ENCODE data around the gene PRRC2C.

The PRRC2C gene

GRCh38 chr1:171501305-171502024, 16.1 kb downstream of the PRRC2C start:
- Histone ChIP-seq H3K4me1 (ENCODE audit: control insufficient read depth, low read depth, low read length) (peaks cover 10% of the 10 kb centered on the region), H3K4me3 (ENCODE audit: low read length) (no peak overlapping the region), H3K36me3 (ENCODE audit: control insufficient read depth, low read depth, low read length) (no peaks in the 10 kb centered on the region), H3K9ac (ENCODE audit: low read length) (no peak overlapping the region), H3K27ac (ENCODE audit: low read length) (no peak overlapping the region), H3K9me3 (ENCODE audit: control insufficient read depth, low read depth, low read length) (no peaks in the 10 kb centered on the region), H3K27me3 (ENCODE audit: control insufficient read depth, insufficient read depth, low read length) (no peaks in the 10 kb centered on the region)

GRCh38 chr1:171506525-171507304, 21.4 kb downstream of the PRRC2C start:
- Histone ChIP-seq H3K9ac (ENCODE audit: low read length) (no peak overlapping the region), H3K4me3 (ENCODE audit: low read length) (no peak overlapping the region), H3K27ac (ENCODE audit: low read length) (no peak overlapping the region), H3K4me1 (ENCODE audit: control insufficient read depth, low read depth, low read length) (peaks cover 9% of the 10 kb centered on the region), H3K27me3 (ENCODE audit: control insufficient read depth, insufficient read depth, low read length) (no peaks in the 10 kb centered on the region), H3K36me3 (ENCODE audit: control insufficient read depth, low read depth, low read length) (no peaks in the 10 kb centered on the region), H3K9me3 (ENCODE audit: control insufficient read depth, low read depth, low read length) (no peaks in the 10 kb centered on the region)

- H3K4me1 ChIP-seq (ENCODE audit: control insufficient read depth, low read depth, low read length): peaks cover 5% of the 10 kb centered on the region
- no peak overlapping the region for H3K9ac ChIP-seq (ENCODE audit: low read length)
- H3K9me3 ChIP-seq (ENCODE audit: control insufficient read depth, low read depth, low read length): no peaks in the 10 kb centered on the region
- no peaks in the 10 kb centered on the region for H3K27me3 ChIP-seq (ENCODE audit: control insufficient read depth, insufficient read depth, low read length)
- H3K27ac ChIP-seq (ENCODE audit: low read length): no peak overlapping the region
- no peaks in the 10 kb centered on the region for H3K36me3 ChIP-seq (ENCODE audit: control insufficient read depth, low read depth, low read length)
- no peak overlapping the region for H3K4me3 ChIP-seq (ENCODE audit: low read length)
Measured at GRCh38 chr1:171507435-171507834, 22.1 kb downstream of the PRRC2C start.

GRCh38 chr1:171509191-171509590, 23.9 kb downstream of the PRRC2C start:
- no peak overlapping the region for H3K27ac ChIP-seq (ENCODE audit: low read length)
- H3K9me3 ChIP-seq (ENCODE audit: control insufficient read depth, low read depth, low read length): no peaks in the 10 kb centered on the region
- no peaks in the 10 kb centered on the region for H3K27me3 ChIP-seq (ENCODE audit: control insufficient read depth, insufficient read depth, low read length)
- H3K9ac ChIP-seq (ENCODE audit: low read length): no peak overlapping the region
- H3K4me1 ChIP-seq (ENCODE audit: control insufficient read depth, low read depth, low read length): peaks cover 5% of the 10 kb centered on the region
- H3K36me3 ChIP-seq (ENCODE audit: control insufficient read depth, low read depth, low read length): peaks cover 13% of the 10 kb centered on the region
- no peak overlapping the region for H3K4me3 ChIP-seq (ENCODE audit: low read length)

- Histone ChIP-seq H3K9me3 (ENCODE audit: control insufficient read depth, low read depth, low read length) (no peaks in the 10 kb centered on the region), H3K4me3 (ENCODE audit: low read length) (no peak overlapping the region), H3K27ac (ENCODE audit: low read length) (no peak overlapping the region), H3K36me3 (ENCODE audit: control insufficient read depth, low read depth, low read length) (peaks cover 55% of the 10 kb centered on the region), H3K9ac (ENCODE audit: low read length) (no peak overlapping the region), H3K4me1 (ENCODE audit: control insufficient read depth, low read depth, low read length) (no peaks in the 10 kb centered on the region), H3K27me3 (ENCODE audit: control insufficient read depth, insufficient read depth, low read length) (no peaks in the 10 kb centered on the region)
Measured at GRCh38 chr1:171513743-171514142, 28.4 kb downstream of the PRRC2C start.

- no peak overlapping the region for H3K27ac ChIP-seq (ENCODE audit: low read length)
- H3K4me3 ChIP-seq (ENCODE audit: low read length): no peak overlapping the region
- H3K9ac ChIP-seq (ENCODE audit: low read length): no peak overlapping the region
- no peaks in the 10 kb centered on the region for H3K9me3 ChIP-seq (ENCODE audit: control insufficient read depth, low read depth, low read length)
- peaks cover 70% of the 10 kb centered on the region for H3K36me3 ChIP-seq (ENCODE audit: control insufficient read depth, low read depth, low read length)
- no peaks in the 10 kb centered on the region for H3K4me1 ChIP-seq (ENCODE audit: control insufficient read depth, low read depth, low read length)
- H3K27me3 ChIP-seq (ENCODE audit: control insufficient read depth, insufficient read depth, low read length): no peaks in the 10 kb centered on the region
Measured at GRCh38 chr1:171515299-171515698, 30.0 kb downstream of the PRRC2C start.

- H3K4me3 ChIP-seq (ENCODE audit: low read length): no peak overlapping the region
- peaks cover 71% of the 10 kb centered on the region for H3K36me3 ChIP-seq (ENCODE audit: control insufficient read depth, low read depth, low read length)
- no peak overlapping the region for H3K27ac ChIP-seq (ENCODE audit: low read length)
Measured at GRCh38 chr1:171515741-171516140, 30.4 kb downstream of the PRRC2C start.

GRCh38 chr1:171521567-171521966, 36.2 kb downstream of the PRRC2C start:
- Histone ChIP-seq H3K27me3 (ENCODE audit: control insufficient read depth, insufficient read depth, low read length) (no peaks in the 10 kb centered on the region), H3K4me1 (ENCODE audit: control insufficient read depth, low read depth, low read length) (no peaks in the 10 kb centered on the region), H3K4me3 (ENCODE audit: low read length) (no peak overlapping the region), H3K27ac (ENCODE audit: low read length) (no peak overlapping the region), H3K9ac (ENCODE audit: low read length) (no peak overlapping the region), H3K9me3 (ENCODE audit: control insufficient read depth, low read depth, low read length) (no peaks in the 10 kb centered on the region), H3K36me3 (ENCODE audit: control insufficient read depth, low read depth, low read length) (peaks cover 83% of the 10 kb centered on the region)

More at GRCh38 chr1:171515741-171516140, 30.4 kb downstream of the PRRC2C start:
- Histone ChIP-seq H3K27me3 (ENCODE audit: control insufficient read depth, insufficient read depth, low read length) (no peaks in the 10 kb centered on the region), H3K4me1 (ENCODE audit: control insufficient read depth, low read depth, low read length) (no peaks in the 10 kb centered on the region), H3K9me3 (ENCODE audit: control insufficient read depth, low read depth, low read length) (no peaks in the 10 kb centered on the region), H3K9ac (ENCODE audit: low read length) (no peak overlapping the region)

GRCh38 chr1:171530676-171531075, 45.3 kb downstream of the PRRC2C start:
- H3K4me3 ChIP-seq (ENCODE audit: low read length): no peak overlapping the region
- H3K36me3 ChIP-seq (ENCODE audit: control insufficient read depth, low read depth, low read length): peaks cover 86% of the 10 kb centered on the region
- no peaks in the 10 kb centered on the region for H3K4me1 ChIP-seq (ENCODE audit: control insufficient read depth, low read depth, low read length)
- no peak overlapping the region for H3K27ac ChIP-seq (ENCODE audit: low read length)
- no peak overlapping the region for H3K9ac ChIP-seq (ENCODE audit: low read length)
- no peaks in the 10 kb centered on the region for H3K9me3 ChIP-seq (ENCODE audit: control insufficient read depth, low read depth, low read length)
- H3K27me3 ChIP-seq (ENCODE audit: control insufficient read depth, insufficient read depth, low read length): no peaks in the 10 kb centered on the region

GRCh38 chr1:171532520-171532919, 47.2 kb downstream of the PRRC2C start:
- Histone ChIP-seq H3K27ac (ENCODE audit: low read length) (no peak overlapping the region), H3K4me1 (ENCODE audit: control insufficient read depth, low read depth, low read length) (no peaks in the 10 kb centered on the region), H3K9ac (ENCODE audit: low read length) (no peak overlapping the region), H3K4me3 (ENCODE audit: low read length) (no peak overlapping the region), H3K27me3 (ENCODE audit: control insufficient read depth, insufficient read depth, low read length) (no peaks in the 10 kb centered on the region), H3K9me3 (ENCODE audit: control insufficient read depth, low read depth, low read length) (no peaks in the 10 kb centered on the region), H3K36me3 (ENCODE audit: control insufficient read depth, low read depth, low read length) (peaks cover 97% of the 10 kb centered on the region)

GRCh38 chr1:171545523-171545922, 60.2 kb downstream of the PRRC2C start:
- H3K9me3 ChIP-seq (ENCODE audit: control insufficient read depth, low read depth, low read length): no peaks in the 10 kb centered on the region
- no peaks in the 10 kb centered on the region for H3K27me3 ChIP-seq (ENCODE audit: control insufficient read depth, insufficient read depth, low read length)
- no peak overlapping the region for H3K4me3 ChIP-seq (ENCODE audit: low read length)
- H3K9ac ChIP-seq (ENCODE audit: low read length): no peak overlapping the region
- H3K36me3 ChIP-seq (ENCODE audit: control insufficient read depth, low read depth, low read length): peaks cover 91% of the 10 kb centered on the region
- H3K27ac ChIP-seq (ENCODE audit: low read length): no peak overlapping the region
- no peaks in the 10 kb centered on the region for H3K4me1 ChIP-seq (ENCODE audit: control insufficient read depth, low read depth, low read length)

GRCh38 chr1:171550050-171550449, 64.7 kb downstream of the PRRC2C start:
- no peak overlapping the region for H3K9ac ChIP-seq (ENCODE audit: low read length)
- H3K4me1 ChIP-seq (ENCODE audit: control insufficient read depth, low read depth, low read length): no peaks in the 10 kb centered on the region
- H3K4me3 ChIP-seq (ENCODE audit: low read length): no peak overlapping the region
- no peaks in the 10 kb centered on the region for H3K27me3 ChIP-seq (ENCODE audit: control insufficient read depth, insufficient read depth, low read length)
- H3K9me3 ChIP-seq (ENCODE audit: control insufficient read depth, low read depth, low read length): no peaks in the 10 kb centered on the region
- no peak overlapping the region for H3K27ac ChIP-seq (ENCODE audit: low read length)
- H3K36me3 ChIP-seq (ENCODE audit: control insufficient read depth, low read depth, low read length): peaks cover 63% of the 10 kb centered on the region

All from iPS-18a (cell line).